HL-60 (cell line): ENCODE data around the gene INPP5B.

Experiments used
- CTCF ChIP-seq: IDR thresholded peaks from one replicate; pipeline ENCODE4 v1.5.1; 2011; ENCODE audit warnings: low read length, control low read depth, inconsistent platforms; ENCODE audit not compliant: insufficient read depth
- GABPA ChIP-seq: IDR thresholded peaks from 2 replicates; pipeline ENCODE4 v1.6.1; 2012; ENCODE audit warnings: low read depth
- POLR2AphosphoS5 ChIP-seq: IDR thresholded peaks from 2 replicates; pipeline ENCODE4 v1.6.1; 2012; ENCODE audit warnings: low read depth
- REST ChIP-seq: IDR thresholded peaks from 2 replicates; pipeline ENCODE4 v1.6.1; 2012; ENCODE audit warnings: low read depth; ENCODE audit not compliant: insufficient replicate concordance

GRCh38 chr1:37811027-37811655 is 135.7 kb downstream of the INPP5B start:
- TF ChIP-seq CTCF (peak; percentile 90), REST (no peak), POLR2AphosphoS5 (no peak), GABPA (no peak)
